DOHH2 (cell line): ENCODE results near the gene TFF2.

ENCODE experiments used
- CTCF ChIP-seq: fragments of 200-600 bp; sonication (generic); IDR thresholded peaks from one replicate; pipeline ENCODE4 v1.5.1; 2014; ENCODE audit warnings: antibody characterized with exemption, mild to moderate bottlenecking, low read depth, low read length; ENCODE audit not compliant: poor library complexity, severe bottlenecking
- EZH2phosphoT487 ChIP-seq: fragments of 200-600 bp; sonication (generic); IDR thresholded peaks from 2 replicates; pipeline ENCODE4 v1.6.1; 2017; ENCODE audit warnings: borderline replicate concordance, mild to moderate bottlenecking, antibody characterized with exemption, low read length, moderate library complexity, mixed read lengths

- TF ChIP-seq CTCF: no peak
- TF ChIP-seq EZH2phosphoT487: no peak
Observed at GRCh38 chr21:42340187-42341050, 10.4 kb downstream of the TFF2 start.
